K562 (cell line): ENCODE results near the gene NPY4R. TPM values are rescaled to one million over a fixed set of nuclear protein-coding genes. Genes with fewer than 3 reads are reported as not detected.
"Not testable (repeated sequence)": the region's sequence is repeated elsewhere in the genome, so short reads cannot be mapped to it uniquely, and the experiment has no call there.

Source experiments
- ATAC-seq: fragments of 200-7000 bp; cut with Tn5 transposase; 3 replicates; pipeline ENCODE4 v1.9.1; 2020; ENCODE audit warnings: moderate library complexity
- BruUV-seq: library from RNA; stranded (reverse); fragments of 400-500 nt; replicated peaks from 2 replicates; lab custom pipeline; 2021; lab: Mats Ljungman, UMichigan
- CTCF ChIA-PET: fragments of 300-600 bp; formaldehyde crosslinking; extraction: SDS; loops from one replicate; lab custom pipeline; 2021; ENCODE audit warnings: low intra/inter-chr PET ratio; lab: Yijun Ruan, JAX
- POLR2A ChIA-PET: fragments of 300-600, 350-650 bp; sonication (Branson Sonifier 250); formaldehyde crosslinking; extraction: SDS; loops from one replicate; lab custom pipeline; 2021; ENCODE audit warnings: antibody characterized with exemption, inconsistent platforms; lab: Yijun Ruan, JAX
- DNase-seq, 4 experiments: peaks; one replicate each; pipeline versions ENCODE4 v3.0.0 to v3.0.0-alpha.2; 2011 to 2018; ENCODE audit warnings: low spot score in 3 of 4, mixed read lengths in 3 of 4; ENCODE audit errors: extremely low read depth in 1 of 4
- FAIRE-seq: peaks from 2 replicates; lab custom pipeline; 2011; peaks lifted over from hg19 to GRCh38; lab: Jason Lieb, UNC
- H2AFZ ChIP-seq: 2 replicates; pipeline ENCODE4 v1.6.0; 2011; ENCODE audit warnings: low read depth, low read length, control low read depth, inconsistent platforms
- H3K27ac ChIP-seq: fragments of 200-600 bp; 3 replicates; pipeline ENCODE4 v1.8.0; 2011; ENCODE audit warnings: low read depth, mild to moderate bottlenecking, control low read depth, inconsistent platforms, low read length, moderate library complexity, mixed read lengths; ENCODE audit errors: extremely low read depth
- H3K27me3 ChIP-seq, 2 experiments: fragments of 300-600 bp in 1 of 2; 2 replicates in 1 of 2; 3 replicates in 1 of 2; pipeline versions ENCODE4 v1.6.0 to v1.8.0; 2011; ENCODE audit warnings: inconsistent platforms in 2 of 2, low read length in 2 of 2, mild to moderate bottlenecking in 1 of 2, mixed read lengths in 1 of 2, moderate library complexity in 1 of 2; ENCODE audit not compliant: control insufficient read depth in 2 of 2, insufficient read depth in 2 of 2
- H3K36me3 ChIP-seq: fragments of 300-600 bp; 3 replicates; pipeline ENCODE4 v1.8.0; 2011; ENCODE audit warnings: mild to moderate bottlenecking, low read length, inconsistent platforms; ENCODE audit not compliant: control insufficient read depth, insufficient read depth
- H3K4me1 ChIP-seq, 2 experiments: fragments of 200-600 bp in 1 of 2; replicated peaks in 1 of 2; 2 replicates in 1 of 2; 3 replicates in 1 of 2; pipeline versions ENCODE4 v1.5.1 to v1.8.0; 2011; ENCODE audit warnings: inconsistent platforms in 2 of 2, low read length in 2 of 2, mild to moderate bottlenecking in 1 of 2, mixed read lengths in 1 of 2, moderate library complexity in 1 of 2; ENCODE audit not compliant: control insufficient read depth in 2 of 2, insufficient read depth in 2 of 2
- H3K4me2 ChIP-seq: 2 replicates; pipeline ENCODE4 v1.6.1; 2011; ENCODE audit warnings: low read length, control low read depth, inconsistent platforms, mixed read lengths; ENCODE audit not compliant: insufficient read depth
- H3K4me3 ChIP-seq: fragments of 200-600 bp; sonication (generic), shearing (Covaris generic); 2 replicates; pipeline ENCODE4 v1.5.1; 2016; ENCODE audit warnings: control low read depth, inconsistent platforms
- H3K79me2 ChIP-seq: fragments of 200-600 bp; 3 replicates; pipeline ENCODE4 v1.8.0; 2011; ENCODE audit warnings: low read length, inconsistent platforms; ENCODE audit not compliant: control insufficient read depth, insufficient read depth
- H3K9ac ChIP-seq, 2 experiments: 2 replicates each; pipeline versions ENCODE4 v1.6.0 to v1.6.1; 2011; ENCODE audit warnings: low read depth in 2 of 2, low read length in 2 of 2, control low read depth in 1 of 2, inconsistent platforms in 1 of 2, mild to moderate bottlenecking in 1 of 2, mixed read lengths in 1 of 2; ENCODE audit not compliant: insufficient read depth in 1 of 2
- H3K9me1 ChIP-seq: one replicate; pipeline ENCODE4 v1.6.0; 2011; ENCODE audit warnings: inconsistent platforms, mild to moderate bottlenecking, low read length, moderate library complexity; ENCODE audit not compliant: control insufficient read depth, insufficient read depth
- H3K9me3 ChIP-seq: replicated peaks from 2 replicates; pipeline ENCODE4 v1.5.1; 2011; ENCODE audit warnings: low read depth, low read length, inconsistent platforms; ENCODE audit not compliant: control insufficient read depth, insufficient read depth
- H4K20me1 ChIP-seq: replicated peaks from 2 replicates; pipeline ENCODE4 v1.6.1; 2011; ENCODE audit warnings: low read length, inconsistent platforms, mixed read lengths; ENCODE audit not compliant: control insufficient read depth, insufficient read depth
- WGBS: fragments of 100-300 bp; shearing (Covaris generic); methylation state at CpG from one replicate; pipeline ENCODE4 v1.1.6; 2016; ENCODE audit warnings: low coverage, mixed read lengths; ENCODE audit not compliant: insufficient coverage; ENCODE audit errors: missing lambda C conversion rate; 5-methylcytosine and 5-hydroxymethylcytosine counted together
- in situ Hi-C: fragments of 300-500 bp; cut with MboI; formaldehyde crosslinking; loops from 4 replicates; pipeline ENCODE4 v1.15.0; 2018; ENCODE audit warnings: inconsistent platforms, mixed read lengths
- intact Hi-C: fragments of 100-400 bp; cut with micrococcal nuclease; formaldehyde crosslinking; loops from 2 replicates; pipeline ENCODE4 v1.14.2; 2022
- polyA plus RNA-seq, 8 experiments: library from polyadenylated mRNA; depleted of rRNA in 4 of 8; stranded (reverse) in 5 of 8; unstranded in 3 of 8; fragments of >200 nt; fragmentation: Nextera tagmentation in 2 of 8; fragmentation: Illumina TruSeq in 1 of 8; extraction: Ambion mirVana in 2 of 8; extraction: Trizol in 1 of 8; gene quantifications; 2 replicates each; pipeline versions ENCODE4 v1.2.1 to v1.2.3, GENCODE V29; 2011 to 2014; ENCODE audit warnings: inconsistent platforms in 1 of 8, missing spikeins in 1 of 8
- total RNA-seq, 7 experiments: library from RNA; depleted of rRNA in 6 of 7; stranded (reverse); fragments of >200 nt in 6 of 7; fragmentation: Illumina TruSeq in 2 of 7; extraction: Trizol in 2 of 7; gene quantifications; 2 replicates each; pipeline versions ENCODE4 v1.2.1 to v1.2.3, GENCODE V29; 2011 to 2021; ENCODE audit warnings: low replicate concordance in 1 of 7

Gene NPY4R
- total and polyA plus RNA-seq, 9 of the 15 experiments (the other 6 are each of a cell fraction or from before 2014, with no cell fraction given) = not detected

DNA sequence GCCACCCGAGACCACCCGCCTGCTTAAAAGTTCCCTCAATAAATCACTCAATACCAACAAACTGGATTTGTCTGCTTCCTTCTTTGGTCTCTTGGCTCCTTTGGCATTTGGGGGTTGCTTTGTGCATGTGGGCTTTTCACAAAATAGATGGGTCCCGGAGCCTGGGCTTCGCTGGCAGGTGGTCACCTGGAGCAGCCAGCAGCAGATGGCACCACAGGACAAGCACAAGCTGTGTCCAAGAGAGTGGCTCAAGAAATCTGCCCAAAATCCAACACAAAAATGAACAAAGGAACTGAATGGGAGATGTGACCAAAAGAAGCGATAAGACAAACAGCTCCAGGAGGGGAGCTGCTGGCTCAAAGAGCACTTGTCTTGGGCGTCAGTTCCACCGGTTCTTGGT lies 6.2 kb downstream of the NPY4R start:
- not testable (repeated sequence) for FAIRE-seq

DNA sequence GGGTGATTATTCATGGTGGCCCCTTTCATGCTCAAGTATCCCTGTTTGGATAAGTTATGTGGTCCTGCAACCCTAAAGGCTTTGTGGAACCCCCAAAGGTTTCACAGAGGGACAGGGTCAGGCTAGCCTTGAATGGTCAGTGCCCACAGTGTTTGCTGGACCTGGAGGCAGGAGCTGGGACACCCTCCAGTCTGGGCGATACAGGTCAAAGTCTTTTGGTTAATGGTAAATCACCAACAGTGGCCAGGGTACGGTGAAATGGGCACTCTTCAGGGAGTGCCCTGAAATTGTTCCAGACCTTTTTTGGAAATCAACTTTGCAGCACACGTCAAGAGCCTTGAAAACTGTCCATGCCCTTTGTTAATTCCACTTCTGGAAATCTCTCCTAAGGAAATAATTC lies 8.7 kb downstream of the NPY4R start:
- H4K20me1 ChIP-seq, H3K9me3 ChIP-seq, H3K9ac ChIP-seq, ATAC-seq, H3K79me2 ChIP-seq, H3K4me3 ChIP-seq, in situ Hi-C loops, H3K27ac ChIP-seq, DNase-seq, intact Hi-C loops, H3K9me1 ChIP-seq, H2AFZ ChIP-seq, BruUV-seq, H3K36me3 ChIP-seq, CTCF ChIA-PET, H3K27me3 ChIP-seq, FAIRE-seq, POLR2A ChIA-PET, H3K4me1 ChIP-seq, H3K4me2 ChIP-seq: not testable (repeated sequence)
- no CpG with 5 or more reads among the region's 3 CpGs for WGBS

More for the DNA sequence above, 6.2 kb downstream of the NPY4R start:
- H3K4me1 ChIP-seq, H3K27ac ChIP-seq, H3K4me3 ChIP-seq, in situ Hi-C loops, H3K36me3 ChIP-seq, intact Hi-C loops, H3K9me3 ChIP-seq, CTCF ChIA-PET, ATAC-seq, H3K79me2 ChIP-seq, H2AFZ ChIP-seq, H3K4me2 ChIP-seq, BruUV-seq, POLR2A ChIA-PET, DNase-seq, H3K27me3 ChIP-seq, H3K9me1 ChIP-seq, H3K9ac ChIP-seq, H4K20me1 ChIP-seq: not testable (repeated sequence)
- 4% methylated on average over 3 of the region's 7 CpGs for WGBS

DNA sequence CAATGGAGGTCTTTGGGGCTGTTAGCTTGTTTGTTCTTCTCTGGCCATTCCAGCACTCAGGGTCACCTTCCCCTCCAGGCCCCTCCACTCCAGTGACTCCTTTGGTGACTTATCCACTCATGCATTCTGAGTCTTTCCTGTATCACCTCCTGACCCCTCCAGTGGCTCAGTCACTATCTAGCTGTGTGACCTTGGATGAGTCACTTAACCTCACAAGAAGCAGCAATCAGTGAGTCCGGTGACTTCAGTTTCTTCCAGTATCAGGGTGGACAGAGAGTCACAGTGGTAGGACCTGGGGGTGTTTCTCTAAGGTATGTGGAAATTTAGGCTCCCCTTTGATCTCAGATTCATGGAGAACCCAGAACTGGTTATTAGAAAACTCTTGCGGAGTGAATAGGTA lies 9.8 kb downstream of the NPY4R start:
- WGBS = no CpG with 5 or more reads among the region's 2 CpGs
- peak; percentile 83 for FAIRE-seq
- ATAC-seq = peak; percentile 50; the same call in 2 of the 3 replicates

DNA sequence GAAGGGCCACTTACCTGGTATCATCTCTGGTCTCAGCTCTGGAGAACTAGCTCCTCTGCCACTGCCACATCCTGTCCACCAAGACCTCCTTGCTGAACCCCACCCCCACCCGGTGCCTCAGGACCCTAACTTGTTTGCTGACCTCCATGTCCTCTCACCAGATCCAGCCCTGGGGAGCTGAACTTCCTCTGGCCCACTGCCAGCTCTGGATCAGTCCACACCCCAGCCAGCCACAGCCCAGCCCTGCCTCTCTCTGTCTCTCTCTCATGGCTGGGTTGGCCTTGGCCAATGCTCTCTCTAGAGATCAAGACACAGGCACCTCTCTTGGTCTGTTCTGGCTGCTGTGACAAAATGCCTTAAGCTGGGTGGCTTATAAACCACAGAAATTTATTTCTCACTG lies 14.4 kb downstream of the NPY4R start:
- H2AFZ ChIP-seq, H3K36me3 ChIP-seq, DNase-seq, BruUV-seq, POLR2A ChIA-PET, H4K20me1 ChIP-seq, FAIRE-seq, H3K27ac ChIP-seq, H3K27me3 ChIP-seq, H3K9me3 ChIP-seq, H3K79me2 ChIP-seq, H3K4me1 ChIP-seq, CTCF ChIA-PET, H3K4me3 ChIP-seq, intact Hi-C loops, H3K4me2 ChIP-seq, in situ Hi-C loops, H3K9me1 ChIP-seq, H3K9ac ChIP-seq: not testable (repeated sequence)
- peak; percentile 32; the same call in 2 of the 3 replicates for ATAC-seq
- WGBS = 0% methylated on average over 1 of the region's 1 CpG

More for the DNA sequence above, 9.8 kb downstream of the NPY4R start:
- H2AFZ ChIP-seq, CTCF ChIA-PET, H3K4me3 ChIP-seq, H3K4me2 ChIP-seq, H4K20me1 ChIP-seq, H3K9ac ChIP-seq, H3K79me2 ChIP-seq, in situ Hi-C loops, H3K9me1 ChIP-seq, intact Hi-C loops, H3K9me3 ChIP-seq, POLR2A ChIA-PET, H3K27me3 ChIP-seq, BruUV-seq, DNase-seq, H3K4me1 ChIP-seq, H3K27ac ChIP-seq, H3K36me3 ChIP-seq: not testable (repeated sequence)
